ENCODE data around the gene PXN. TPM values are rescaled to one million over a fixed set of nuclear protein-coding genes. Genes with fewer than 3 reads are reported as not detected.

PXN gene
- total RNA-seq, 2 donors from 2014 or later, result 93.0 to 105 TPM

DNA sequence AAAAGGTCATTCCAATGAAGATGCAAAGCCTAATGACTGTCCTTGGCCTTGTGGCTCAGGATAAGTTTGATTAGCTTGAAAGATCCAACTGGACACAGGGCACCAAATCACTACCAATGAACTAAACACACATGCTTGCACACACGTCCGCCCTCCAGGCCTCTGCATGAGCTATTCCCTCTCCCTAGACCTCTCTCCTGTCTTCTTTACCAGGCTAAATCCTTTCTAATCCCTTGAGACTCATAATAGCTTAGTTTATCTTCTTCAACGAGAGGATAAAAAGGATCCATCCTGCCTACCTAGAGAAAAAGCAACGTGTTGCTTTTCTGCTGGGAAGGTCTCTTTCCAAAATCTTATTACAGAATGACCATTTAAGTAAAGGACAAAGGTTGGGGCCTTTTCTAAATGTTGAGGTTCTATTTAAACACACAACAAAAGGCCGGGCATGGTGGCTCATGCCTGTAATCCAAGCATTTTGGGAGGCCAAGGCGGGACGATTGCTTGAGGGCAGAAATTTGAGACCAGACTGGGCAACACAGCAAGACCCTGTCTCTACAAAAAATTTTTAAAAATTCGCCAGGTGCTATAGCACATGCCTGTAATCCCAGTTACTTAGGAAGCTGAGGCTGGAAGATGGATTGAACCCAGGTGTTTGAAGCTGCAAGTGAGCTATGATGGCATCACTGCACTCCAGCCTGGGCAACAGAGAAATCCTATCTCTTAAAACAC lies 22.4 kb downstream of the PXN start:
- DNase-seq (ENCODE audit: low spot score) (no peak), ATAC-seq (ENCODE audit: insufficient number of reproducible peaks, low FRiP score, low read depth) (no peak)
- Histone ChIP-seq H3K36me3 (no peaks in the 10 kb centered on the region), H3K9me3 (no peaks in the 10 kb centered on the region), H3K4me1 (ENCODE audit: control insufficient read depth in 1 of 2, low read depth in 2 of 2) (peaks cover 14 to 63% of the 10 kb centered on the region in 2 donors), H3K27me3 (replicated peaks; ENCODE audit: insufficient read depth) (no peaks in the 10 kb centered on the region), H3K27ac (no peak overlapping the region), H3K4me3 (no peak overlapping the region)
- no peak for TF ChIP-seq CTCF (IDR thresholded peaks at IDR 0.05)

DNA sequence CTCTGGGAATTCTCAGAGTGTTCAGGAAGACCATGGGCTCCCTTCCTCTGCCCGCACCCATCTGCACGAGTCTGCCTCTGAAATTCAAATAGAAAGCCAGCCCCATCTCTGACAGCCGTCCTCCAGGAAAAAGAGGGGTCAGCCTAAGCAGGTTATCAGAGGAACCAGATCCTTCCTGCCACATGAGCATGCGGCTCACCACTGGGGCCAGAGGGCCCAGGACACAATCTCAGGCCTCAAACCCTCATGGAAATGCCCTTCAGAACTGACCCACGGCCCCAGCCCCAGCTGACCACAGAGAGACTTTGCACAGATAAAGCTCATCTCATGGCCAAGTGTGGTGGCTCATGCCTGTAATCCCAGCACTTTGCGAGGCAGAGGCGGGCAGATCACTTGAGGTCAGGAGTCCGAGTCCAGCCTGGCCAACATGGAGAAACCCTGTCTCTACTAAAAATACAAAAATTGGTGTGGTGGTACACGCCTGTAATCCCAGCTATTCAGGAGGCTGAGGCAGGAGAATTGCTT lies 23.2 kb downstream of the PXN start:
- DNase-seq (ENCODE audit: low spot score) (no peak), ATAC-seq (ENCODE audit: insufficient number of reproducible peaks, low FRiP score, low read depth) (peak; percentile 63)
- Histone ChIP-seq H3K9me3 (no peaks in the 10 kb centered on the region), H3K27ac (no peak overlapping the region), H3K36me3 (no peaks in the 10 kb centered on the region), H3K4me1 (ENCODE audit: control insufficient read depth in 1 of 2, low read depth in 2 of 2) (peaks cover 19 to 63% of the 10 kb centered on the region in 2 donors), H3K27me3 (replicated peaks; ENCODE audit: insufficient read depth) (no peaks in the 10 kb centered on the region), H3K4me3 (no peak overlapping the region)
- no peak for TF ChIP-seq CTCF (IDR thresholded peaks at IDR 0.05)

- DNase-seq (ENCODE audit: low spot score) (no peak), ATAC-seq (ENCODE audit: insufficient number of reproducible peaks, low FRiP score, low read depth) (no peak)
- H3K4me1 ChIP-seq (ENCODE audit: control insufficient read depth in 1 of 2, low read depth in 2 of 2), result peaks cover 20 to 63% of the 10 kb centered on the region in 2 donors
- H3K27ac ChIP-seq, result no peak overlapping the region
- H3K4me3 ChIP-seq, result no peak overlapping the region
- TF ChIP-seq CTCF (IDR thresholded peaks at IDR 0.05), result no peak
- H3K9me3 ChIP-seq, result no peaks in the 10 kb centered on the region
- H3K36me3 ChIP-seq, result no peaks in the 10 kb centered on the region
- H3K27me3 ChIP-seq (replicated peaks; ENCODE audit: insufficient read depth), result no peaks in the 10 kb centered on the region
Measured at GRCh38 chr12:120241561-120242274, 23.8 kb downstream of the PXN start.

DNA sequence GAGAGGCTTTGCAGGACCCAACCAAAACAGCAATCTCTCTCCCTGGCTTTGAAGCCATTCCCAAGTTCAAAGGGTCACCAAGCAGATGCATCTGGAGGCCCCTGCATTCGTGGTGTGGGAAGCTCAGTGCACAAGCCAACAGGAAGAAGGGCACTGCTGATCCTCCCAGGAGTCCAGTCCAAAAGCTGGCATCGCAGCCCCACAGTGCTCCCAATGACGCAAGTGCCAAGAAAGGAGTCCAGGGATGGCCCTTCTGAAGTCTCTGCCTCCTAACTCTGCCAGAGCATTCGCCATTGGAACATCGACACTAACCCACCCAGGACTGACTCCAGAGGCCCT lies 25.1 kb downstream of the PXN start:
- Histone ChIP-seq H3K4me3 (no peak overlapping the region), H3K27ac (no peak overlapping the region), H3K9me3 (no peaks in the 10 kb centered on the region), H3K36me3 (no peaks in the 10 kb centered on the region), H3K27me3 (replicated peaks; ENCODE audit: insufficient read depth) (no peaks in the 10 kb centered on the region), H3K4me1 (ENCODE audit: control insufficient read depth in 1 of 2, low read depth in 2 of 2) (peaks cover 27 to 68% of the 10 kb centered on the region in 2 donors)
- ATAC-seq (ENCODE audit: insufficient number of reproducible peaks, low FRiP score, low read depth), result no peak
- DNase-seq (ENCODE audit: low spot score), result no peak
- TF ChIP-seq CTCF (IDR thresholded peaks at IDR 0.05), result no peak

DNA sequence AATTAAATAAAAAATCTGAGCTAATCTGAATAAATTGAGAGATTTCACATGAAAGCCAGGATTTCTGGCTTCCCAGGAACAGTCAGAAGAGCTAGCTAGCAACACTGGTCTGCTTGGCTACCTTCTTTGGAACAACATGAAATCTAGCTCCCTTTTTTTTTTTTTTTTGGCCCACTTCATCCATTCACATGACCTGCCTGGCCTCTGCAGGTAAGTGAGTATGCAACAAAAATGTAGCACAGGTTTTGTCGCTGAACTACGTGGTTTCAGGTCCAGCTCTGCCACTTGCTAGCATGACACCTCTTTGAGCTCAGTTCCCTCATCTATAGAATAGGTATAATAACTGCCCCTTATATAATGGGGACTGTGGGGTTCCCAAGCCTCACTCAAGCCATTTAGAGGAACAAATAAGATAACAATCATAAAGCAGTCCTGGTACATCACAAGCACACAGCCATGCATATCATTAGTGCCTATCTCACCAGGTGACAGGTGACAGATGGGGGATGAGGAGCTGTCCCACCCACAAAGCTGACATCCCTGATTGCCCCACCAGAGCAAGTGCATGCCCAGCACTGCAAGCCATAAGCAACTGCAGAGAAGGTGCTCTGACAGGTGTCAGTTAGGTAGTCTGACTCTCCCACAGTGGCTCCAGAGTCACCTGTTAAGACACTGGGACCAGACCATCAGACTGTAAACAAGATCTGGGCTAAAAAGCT lies 25.6 kb downstream of the PXN start:
- Histone ChIP-seq H3K4me1 (ENCODE audit: control insufficient read depth in 1 of 2, low read depth in 2 of 2) (peaks cover 32 to 73% of the 10 kb centered on the region in 2 donors), H3K4me3 (no peak overlapping the region), H3K36me3 (no peaks in the 10 kb centered on the region), H3K27me3 (replicated peaks; ENCODE audit: insufficient read depth) (no peaks in the 10 kb centered on the region), H3K9me3 (no peaks in the 10 kb centered on the region), H3K27ac (no peak overlapping the region)
- DNase-seq (ENCODE audit: low spot score) (no peak), ATAC-seq (ENCODE audit: insufficient number of reproducible peaks, low FRiP score, low read depth) (no peak)
- no peak for TF ChIP-seq CTCF (IDR thresholded peaks at IDR 0.05)

Data from thoracic aorta (tissue), 2 donors.